SKM-1 (cell line): ENCODE results near the gene NUDT2.
"Not testable (repeated sequence)": the region's sequence is repeated elsewhere in the genome, so short reads cannot be mapped to it uniquely, and the experiment has no call there.

Source experiments
- DNase-seq: peaks from one replicate; lab custom pipeline; 2025; ENCODE audit not compliant: unreplicated experiment; lab: John Stamatoyannopoulos, UW

NUDT2 gene

DNA sequence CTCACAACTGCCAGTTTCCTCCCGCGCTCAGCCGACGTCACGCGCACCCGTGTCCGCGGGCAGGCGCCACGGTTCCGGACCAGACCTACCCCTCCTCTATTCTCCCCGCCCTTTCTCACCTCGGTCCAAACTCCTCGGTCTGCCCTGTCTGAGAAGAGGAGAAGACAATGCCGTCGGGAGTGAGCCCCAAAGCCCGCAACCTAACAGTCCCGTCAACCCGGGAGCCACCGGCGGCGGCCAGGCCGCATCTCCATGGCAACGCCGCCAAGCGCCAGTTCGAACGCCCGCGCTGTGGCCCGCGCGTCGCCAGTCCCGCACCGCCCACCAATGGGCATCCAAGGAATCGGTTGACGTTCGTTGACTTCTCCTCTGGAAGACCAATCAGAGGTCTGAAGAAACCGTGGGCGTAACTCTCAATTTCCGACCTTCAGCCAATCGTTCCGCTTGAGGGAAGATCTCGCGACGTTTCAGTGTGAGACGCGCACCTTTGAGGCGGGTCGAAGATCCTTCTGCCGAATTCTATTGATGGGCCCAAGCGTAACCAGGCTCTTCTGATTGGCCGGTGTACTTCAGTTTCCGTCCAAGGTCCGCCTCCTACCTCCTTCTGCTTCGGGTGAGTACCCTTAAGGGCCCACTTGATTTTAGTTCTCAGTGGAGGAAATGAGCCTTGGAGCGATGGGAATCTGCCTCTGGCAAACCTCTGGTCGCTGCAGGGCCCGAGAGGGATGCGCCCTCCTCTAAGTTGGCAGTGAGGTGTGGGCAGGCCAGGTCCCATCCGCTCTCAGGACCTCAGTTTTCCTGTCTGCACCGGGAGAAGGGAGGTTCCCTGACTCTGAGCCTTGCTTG is at the start of gene NUDT2, which contains the start of gene KIF24:
NUDT2 (plus strand) TSS at position 583 of the 846 bp plus-strand sequence. CDS start 9,471 bp downstream, outside the sequence.
KIF24 (minus strand) TSS at position 282 of the 846 bp plus-strand sequence. CDS start 17,922 bp downstream, outside the sequence.
- DNase-seq = peak; percentile 100

DNA sequence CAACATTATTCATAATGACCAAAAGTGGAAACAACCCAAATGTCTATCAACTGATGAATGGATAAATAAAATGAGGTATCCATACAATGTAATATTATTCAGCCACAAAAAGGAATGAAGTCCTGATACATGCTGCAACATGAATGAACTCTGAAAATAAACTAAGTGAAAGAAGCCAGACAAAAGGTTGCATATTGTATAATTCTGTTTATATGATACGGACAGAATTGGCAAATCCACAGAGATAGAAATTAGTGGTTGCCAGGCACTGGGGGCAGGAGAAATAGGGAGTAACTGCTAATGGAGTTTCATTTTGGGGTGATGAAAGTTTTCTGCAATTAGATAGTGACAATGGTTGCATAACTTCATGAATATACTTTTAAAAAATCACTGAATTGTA is 47.3 kb upstream of the NUDT2 start:
- DNase-seq = no peak

DNA sequence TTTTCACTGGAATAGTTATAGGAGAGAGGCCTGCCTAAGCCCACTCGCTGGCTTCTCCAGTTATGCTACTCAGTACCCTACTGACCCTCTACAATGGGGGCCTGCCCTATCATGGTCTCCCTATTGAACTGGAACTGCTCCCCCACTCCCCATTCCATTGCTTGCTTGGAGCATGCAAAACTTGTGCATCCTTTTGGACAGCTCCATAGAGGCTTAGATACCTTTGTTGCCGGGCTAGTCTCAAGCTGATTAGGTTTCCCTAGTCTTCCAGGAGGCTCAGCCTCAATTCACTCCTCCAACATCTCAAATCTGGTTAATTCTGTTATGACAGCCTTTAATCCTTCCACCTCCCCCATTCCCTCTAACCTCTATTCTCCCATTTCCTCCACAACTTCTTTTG is 40.2 kb upstream of the NUDT2 start:
- no peak for DNase-seq

- no peak for DNase-seq
Measured at GRCh38 chr9:34291023-34291422, 38.3 kb upstream of the NUDT2 start.

GRCh38 chr9:34291423-34291822 is 37.9 kb upstream of the NUDT2 start:
- DNase-seq = no peak

- no peak for DNase-seq
Measured at GRCh38 chr9:34292552-34292951, 36.8 kb upstream of the NUDT2 start.

DNA sequence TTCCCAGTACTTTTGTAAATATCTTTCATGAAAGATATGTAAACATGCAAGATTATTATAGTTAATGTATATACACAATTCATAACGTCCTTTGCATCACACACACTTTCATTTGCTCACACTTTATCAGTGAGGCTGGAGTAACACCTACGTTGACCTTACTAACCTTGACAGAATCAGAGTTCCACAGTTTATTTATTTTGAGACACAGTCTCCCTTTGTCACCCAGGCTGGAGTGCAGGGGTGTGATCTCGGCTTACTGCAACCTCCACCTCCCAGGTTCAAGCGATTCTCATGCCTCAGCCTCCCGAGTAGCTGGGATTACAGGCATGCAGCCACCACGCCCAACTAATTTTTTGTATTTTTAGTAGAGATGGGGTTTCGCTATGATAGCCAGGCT is 28.3 kb upstream of the NUDT2 start:
- not testable (repeated sequence) for DNase-seq

- DNase-seq = not testable (repeated sequence)
Measured at GRCh38 chr9:34308316-34308715, 21.1 kb upstream of the NUDT2 start.

DNA sequence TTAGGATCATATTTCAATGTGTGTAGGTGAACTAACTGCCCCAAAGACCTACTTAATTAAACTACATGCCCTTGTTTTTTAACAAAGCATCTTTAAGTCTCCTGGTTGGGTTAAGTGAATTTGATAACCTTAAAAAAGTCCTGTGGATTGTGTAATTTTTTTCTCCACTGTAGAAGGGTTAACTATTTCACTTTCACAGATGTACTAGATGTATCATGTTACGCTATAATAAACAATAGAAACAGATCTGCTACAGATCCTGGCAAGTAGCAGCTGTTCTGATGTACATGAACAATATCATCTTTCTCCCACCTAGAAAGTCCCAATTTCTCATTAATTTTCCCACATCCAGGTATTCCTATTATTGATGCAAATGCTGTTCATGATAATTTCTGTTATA is 19.2 kb upstream of the NUDT2 start:
- DNase-seq = no peak

- no peak for DNase-seq
Measured at GRCh38 chr9:34311499-34312185, 17.7 kb upstream of the NUDT2 start.

DNA sequence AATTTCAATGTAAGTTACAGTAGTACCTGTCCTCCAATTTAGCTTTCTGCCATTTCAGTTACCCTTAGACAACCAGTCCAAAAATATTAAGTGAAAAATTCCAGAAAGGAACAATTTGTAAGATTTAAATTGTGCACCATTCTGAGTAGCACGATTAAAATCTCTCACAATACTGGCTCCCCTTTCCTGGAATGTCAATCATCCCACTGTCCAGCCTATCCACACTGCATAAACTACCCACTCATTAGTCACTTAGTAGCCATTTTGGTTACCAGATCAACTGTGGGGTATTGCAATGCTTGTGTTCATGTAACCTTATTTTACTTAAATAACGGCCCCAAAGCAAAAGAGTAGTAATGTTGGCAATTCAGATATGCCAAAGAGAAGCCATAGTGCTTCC is 11.9 kb upstream of the NUDT2 start:
- no peak for DNase-seq

- no peak for DNase-seq
Measured at GRCh38 chr9:34318163-34318790, 11.1 kb upstream of the NUDT2 start.

GRCh38 chr9:34321451-34321850 is 7.9 kb upstream of the NUDT2 start:
- no peak for DNase-seq

DNA sequence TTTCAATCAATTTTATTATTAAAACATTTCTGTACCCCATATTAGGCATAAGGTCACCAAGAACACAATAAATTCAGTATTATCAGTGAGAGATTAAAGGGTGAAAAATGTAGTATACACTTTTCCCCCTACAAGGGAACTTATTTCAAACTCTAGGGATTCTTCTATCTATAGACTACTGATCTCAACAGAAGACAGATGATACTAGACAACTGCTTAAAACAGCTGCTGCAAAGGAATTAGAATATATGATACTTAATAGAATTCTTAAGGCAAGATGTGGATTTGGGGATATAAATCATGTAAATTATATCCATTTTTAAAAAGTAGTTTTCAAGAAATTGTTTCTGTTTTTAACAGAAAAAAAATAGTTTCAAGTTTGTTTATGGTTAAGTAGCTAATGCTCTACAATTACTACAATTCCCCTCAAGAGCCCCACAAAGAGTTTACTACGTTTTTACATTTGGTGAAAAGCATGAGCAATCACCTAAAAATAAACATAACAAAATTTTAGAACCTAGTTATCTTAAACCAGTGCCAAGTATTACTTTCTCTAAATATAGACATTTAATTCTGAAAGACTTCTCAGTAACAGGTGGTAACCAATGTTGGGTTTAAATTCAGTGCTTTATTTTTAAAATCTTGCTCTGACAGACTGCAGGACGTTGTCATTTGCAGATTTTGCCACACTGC is 6.3 kb upstream of the NUDT2 start:
- no peak for DNase-seq

GRCh38 chr9:34326690-34327089 is 2.7 kb upstream of the NUDT2 start:
- DNase-seq = no peak

- no peak for DNase-seq
Measured at GRCh38 chr9:34328500-34328986, 826 bp upstream of the NUDT2 start.

DNA sequence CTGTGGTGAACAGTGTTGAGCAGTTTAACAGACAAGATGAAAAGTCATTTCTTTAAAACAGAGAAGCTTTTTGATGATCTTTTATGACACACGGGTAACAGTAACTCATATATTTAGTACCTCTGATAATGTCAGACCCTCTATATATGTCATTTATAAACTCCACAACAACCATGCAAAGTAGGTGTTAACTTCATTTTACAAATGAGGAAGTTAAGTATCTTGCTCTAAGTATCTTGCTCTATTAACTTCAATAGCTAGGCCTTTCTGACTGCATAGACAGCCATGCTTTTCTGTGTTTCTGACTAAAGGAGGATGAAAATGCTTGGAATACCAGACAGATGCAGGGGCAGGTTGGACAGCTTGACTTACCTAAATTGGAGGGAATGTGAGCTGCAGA is 1.8 kb downstream of the NUDT2 start:
- no peak for DNase-seq

GRCh38 chr9:34332076-34332964 is 3.0 kb downstream of the NUDT2 start:
- DNase-seq = no peak

GRCh38 chr9:34333836-34334235 is 4.5 kb downstream of the NUDT2 start:
- no peak for DNase-seq

DNA sequence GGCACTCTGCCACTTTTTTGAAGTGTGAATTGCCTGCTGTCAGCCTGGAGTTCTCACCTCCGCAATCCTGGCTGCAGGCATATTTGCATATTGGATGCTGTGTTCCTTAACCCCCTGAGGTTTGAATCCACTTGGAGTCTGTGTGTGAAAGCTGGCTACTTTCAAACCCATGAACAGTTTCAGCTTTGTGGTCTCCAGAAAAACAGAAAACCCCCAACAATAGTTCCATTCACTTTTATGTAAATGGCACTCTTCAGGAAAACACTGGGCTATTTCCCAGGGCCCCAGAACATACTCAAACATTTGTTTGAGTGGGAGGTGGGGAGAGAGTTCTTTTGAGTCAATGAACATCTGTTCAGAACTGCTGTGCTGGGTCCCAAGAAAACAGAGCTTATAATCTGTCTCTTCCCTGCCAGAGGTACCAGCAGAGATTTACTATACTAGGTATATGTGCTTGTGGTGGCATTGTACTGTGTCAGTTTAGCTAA is 5.0 kb downstream of the NUDT2 start:
- DNase-seq = no peak
